Keratinocyte (primary cell): ENCODE measurements around the gene DIDO1. TPM values are rescaled to one million over a fixed set of nuclear protein-coding genes. Genes with fewer than 3 reads are reported as not detected.
"Not testable (repeated sequence)": the region's sequence is repeated elsewhere in the genome, so short reads cannot be mapped to it uniquely, and the experiment has no call there.

Experiments
- DNase-seq: peaks from one replicate; pipeline ENCODE4 v3.0.0-alpha.2; 2011; ENCODE audit warnings: low read depth, missing footprints, low spot score
- FAIRE-seq: peaks from 2 replicates; lab custom pipeline; 2011; peaks lifted over from hg19 to GRCh38; lab: Jason Lieb, UNC
- H2AFZ ChIP-seq: 2 replicates; pipeline ENCODE4 v1.6.0; 2012; ENCODE audit warnings: low read length, control low read depth, inconsistent platforms; ENCODE audit not compliant: control insufficient read depth
- H3K27ac ChIP-seq: 2 replicates; pipeline ENCODE4 v1.5.1; 2011; ENCODE audit warnings: low read length; ENCODE audit not compliant: control insufficient read depth, insufficient read depth
- H3K27me3 ChIP-seq: 3 replicates; pipeline ENCODE4 v1.6.0; 2011; ENCODE audit warnings: low read length; ENCODE audit not compliant: control insufficient read depth, insufficient read depth; ENCODE audit errors: extremely low read depth
- H3K36me3 ChIP-seq, 2 experiments: 2 replicates in 1 of 2; 3 replicates in 1 of 2; pipeline ENCODE4 v1.5.1; 2011; ENCODE audit warnings: low read length in 2 of 2, mild to moderate bottlenecking in 1 of 2; ENCODE audit not compliant: control insufficient read depth in 2 of 2, insufficient read depth in 2 of 2; ENCODE audit errors: extremely low read depth in 1 of 2
- H3K4me1 ChIP-seq: 3 replicates; pipeline ENCODE4 v1.5.1; 2011; ENCODE audit warnings: low read length; ENCODE audit not compliant: control insufficient read depth, insufficient read depth; ENCODE audit errors: extremely low read depth
- H3K4me2 ChIP-seq: 3 replicates; pipeline ENCODE4 v1.6.0; 2011; ENCODE audit warnings: low read depth, low read length; ENCODE audit not compliant: control insufficient read depth, insufficient read depth; ENCODE audit errors: extremely low read depth
- H3K4me3 ChIP-seq, 3 experiments: fragments of 200-600 bp in 1 of 3; sonication (generic) in 1 of 3; 2 replicates in 2 of 3; 3 replicates in 1 of 3; pipeline ENCODE4 v1.5.1; 2011 to 2016; ENCODE audit warnings: low read length in 3 of 3, mild to moderate bottlenecking in 3 of 3, control low read depth in 2 of 3, inconsistent platforms in 1 of 3, low read depth in 1 of 3, mixed read lengths in 1 of 3, mixed run types in 1 of 3, moderate library complexity in 1 of 3; ENCODE audit not compliant: control insufficient read depth in 2 of 3, insufficient read depth in 2 of 3; ENCODE audit errors: extremely low read depth in 1 of 3
- H3K79me2 ChIP-seq: 2 replicates; pipeline ENCODE4 v1.6.0; 2012; ENCODE audit warnings: low read length; ENCODE audit not compliant: control insufficient read depth, insufficient read depth
- H3K9ac ChIP-seq: 3 replicates; pipeline ENCODE4 v1.6.0; 2011; ENCODE audit warnings: low read length; ENCODE audit not compliant: control insufficient read depth, insufficient read depth; ENCODE audit errors: extremely low read depth
- H3K9me1 ChIP-seq: 3 replicates; pipeline ENCODE4 v1.6.0; 2011; ENCODE audit warnings: low read length; ENCODE audit not compliant: control insufficient read depth, insufficient read depth; ENCODE audit errors: extremely low read depth
- H3K9me3 ChIP-seq: 2 replicates; pipeline ENCODE4 v1.5.1; 2012; ENCODE audit warnings: low read depth, low read length; ENCODE audit not compliant: control insufficient read depth
- H4K20me1 ChIP-seq: 3 replicates; pipeline ENCODE4 v1.6.0; 2011; ENCODE audit warnings: low read length; ENCODE audit not compliant: control insufficient read depth, insufficient read depth; ENCODE audit errors: extremely low read depth
- CTCF ChIP-seq, 3 experiments: IDR thresholded peaks in 1 of 3; conservative IDR thresholded peaks in 1 of 3; optimal IDR thresholded peaks in 1 of 3; 2 replicates in 2 of 3; 3 replicates in 1 of 3; pipeline versions ENCODE3 to v1.5.1; 2011; ENCODE audit warnings: low read length in 3 of 3, mild to moderate bottlenecking in 3 of 3, moderate library complexity in 2 of 3, control low read depth in 1 of 3, inconsistent platforms in 1 of 3; ENCODE audit not compliant: insufficient read depth in 2 of 3; ENCODE audit errors: extremely low read depth in 1 of 3
- EZH2 ChIP-seq: IDR thresholded peaks from one replicate; pipeline ENCODE4 v1.6.1; 2012; ENCODE audit warnings: inconsistent platforms, mild to moderate bottlenecking, low read length, moderate library complexity
- dilution Hi-C: fragments of 300-500 bp; cut with MboI; formaldehyde crosslinking; loops from one replicate; pipeline ENCODE4 v1.7.0; 2020; ENCODE audit warnings: low sequenced_read_pairs; ENCODE audit not compliant: extremely low pct_ligation_motif_present
- polyA plus RNA-seq, 5 experiments: library from polyadenylated mRNA; depleted of rRNA in 3 of 5; stranded (reverse) in 3 of 5; stranded (forward) in 1 of 5; unstranded in 1 of 5; fragments of >200 nt; gene quantifications; 1 replicate in 1 of 5; 2 replicates in 3 of 5; 3 replicates in 1 of 5; pipeline versions ENCODE4 v1.2.1 to v1.2.3, GENCODE V29; 2011 to 2012; ENCODE audit warnings: missing spikeins in 2 of 5, low read depth in 1 of 5, low replicate concordance in 1 of 5

DIDO1 gene
- polyA plus RNA-seq, 1 donor (not counting 4 experiments of a cell fraction or from before 2014, with no cell fraction given): 14.2 TPM

GRCh38 chr20:62874964-62875344 is 51.4 kb downstream of the DIDO1 start:
- TF ChIP-seq CTCF (optimal IDR thresholded peaks at IDR 0.05 in 1 of 3, IDR thresholded peaks at IDR 0.05 in 1 of 3, conservative IDR thresholded peaks at IDR 0.05 in 1 of 3; ENCODE audit: extremely low read depth in 1 of 3, insufficient read depth in 2 of 3, low read length in 3 of 3) (no peak), EZH2 (no peak)
- no peaks in the 10 kb centered on the region for H3K79me2 ChIP-seq
- no peak overlapping the region for H3K27ac ChIP-seq
- H3K4me2 ChIP-seq: no peak overlapping the region
- H3K36me3 ChIP-seq: peaks cover 0 to 2% of the 10 kb centered on the region in 2 experiments
- H3K9ac ChIP-seq: no peak overlapping the region
- no peaks in the 10 kb centered on the region for H3K27me3 ChIP-seq
- H3K4me3 ChIP-seq: no peak overlapping the region
- H3K9me1 ChIP-seq: no peaks in the 10 kb centered on the region
- no peaks in the 10 kb centered on the region for H4K20me1 ChIP-seq
- no peak overlapping the region for H2AFZ ChIP-seq
- no peaks in the 10 kb centered on the region for H3K9me3 ChIP-seq
- FAIRE-seq: no peak
- dilution Hi-C loops: no loop called here
- H3K4me1 ChIP-seq: peaks cover 11% of the 10 kb centered on the region
- no peak for DNase-seq

DNA sequence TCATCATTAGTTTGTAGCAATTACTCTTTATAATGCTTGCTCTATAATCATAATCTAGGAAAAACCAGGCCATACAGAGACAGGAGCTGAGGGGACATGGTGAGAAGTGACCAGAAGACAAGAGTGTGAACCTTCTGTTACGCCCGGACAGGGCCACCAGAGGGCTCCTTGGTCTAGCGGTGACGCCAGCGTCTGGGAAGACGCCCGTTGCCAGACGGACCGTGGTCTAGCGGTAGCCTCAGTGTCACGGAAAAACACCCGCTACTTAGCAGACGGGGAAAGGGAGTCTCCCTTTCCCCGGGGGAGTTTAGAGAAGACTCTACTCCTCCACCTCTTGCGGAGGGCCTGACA is 52.6 kb downstream of the DIDO1 start:
- H4K20me1 ChIP-seq, H3K4me2 ChIP-seq, FAIRE-seq, H3K27ac ChIP-seq, H2AFZ ChIP-seq, H3K9me1 ChIP-seq, H3K9me3 ChIP-seq, H3K9ac ChIP-seq, DNase-seq, H3K4me3 ChIP-seq, H3K79me2 ChIP-seq, H3K27me3 ChIP-seq, H3K36me3 ChIP-seq, dilution Hi-C loops: not testable (repeated sequence)
- H3K4me1 ChIP-seq: peaks cover 11% of the 10 kb centered on the region
- peak in 1 of 3 experiments; percentile 11 for TF ChIP-seq CTCF (optimal IDR thresholded peaks at IDR 0.05 in 1 of 3, IDR thresholded peaks at IDR 0.05 in 1 of 3, conservative IDR thresholded peaks at IDR 0.05 in 1 of 3; ENCODE audit: extremely low read depth in 1 of 3, insufficient read depth in 2 of 3, low read length in 3 of 3)
